ENCODE data around the gene UPK1A.

GRCh38 chr19:35636651-35637050, 29.7 kb upstream of the UPK1A start:
- TF ChIP-seq CTCF (IDR thresholded peaks at IDR 0.05; ENCODE audit: low read length) = no peak
- TF ChIP-seq EZH2 (IDR thresholded peaks at IDR 0.05; ENCODE audit: borderline replicate concordance, low read length) = no peak

All from OCI-LY1 (cell line).